Stimulated activated CD8-positive, alpha-beta memory T cell treated with anti-CD3 and anti-CD28 coated beads, Interleukin-2, amount 100 ng/mL, for 1 hour (primary cell): Measurements from ENCODE around the gene CDC42.

Source experiments
- DNase-seq, 2 donors: peaks; one replicate each; pipeline ENCODE4 v3.0.0-alpha.2; 2020; ENCODE audit warnings: low read depth in 2 of 2

The CDC42 gene

DNA sequence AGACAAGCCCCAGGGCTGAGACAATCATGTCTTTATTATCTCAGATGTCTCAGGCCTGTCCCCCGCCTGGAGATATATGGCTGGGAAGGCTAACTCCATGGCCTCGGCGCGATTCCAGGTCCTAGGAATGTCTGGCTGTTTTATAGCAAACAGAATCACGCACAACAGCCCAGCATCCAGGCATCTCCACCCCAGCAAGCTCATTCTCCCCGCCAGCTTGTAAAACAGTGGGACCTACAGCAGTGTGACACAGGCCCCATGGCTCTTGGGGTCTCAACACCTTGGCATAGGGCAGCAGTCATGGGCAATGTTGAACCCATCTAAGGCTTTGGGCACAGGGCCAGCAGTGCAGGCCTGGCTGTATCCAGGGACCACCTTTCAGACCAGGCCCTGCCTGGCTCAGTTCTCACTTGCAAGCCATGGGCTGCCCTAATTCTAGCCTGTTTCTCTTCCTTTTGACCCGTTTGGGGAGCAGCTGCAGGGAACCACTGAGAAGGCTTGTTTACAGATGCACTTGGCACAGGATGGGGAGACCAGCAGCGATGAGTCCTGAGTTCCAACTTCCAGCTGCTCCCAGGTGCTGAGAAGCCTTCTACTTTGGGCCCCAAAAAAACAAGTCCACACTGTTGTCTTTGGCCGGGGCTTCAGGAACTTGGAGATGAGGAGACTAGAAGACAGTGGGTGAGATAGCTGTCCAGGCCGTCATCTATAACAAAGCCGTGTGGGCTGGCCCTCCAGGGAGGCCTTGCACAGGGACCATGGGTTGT is 56.0 kb downstream of the CDC42 start:
- DNase-seq = no peak

DNA sequence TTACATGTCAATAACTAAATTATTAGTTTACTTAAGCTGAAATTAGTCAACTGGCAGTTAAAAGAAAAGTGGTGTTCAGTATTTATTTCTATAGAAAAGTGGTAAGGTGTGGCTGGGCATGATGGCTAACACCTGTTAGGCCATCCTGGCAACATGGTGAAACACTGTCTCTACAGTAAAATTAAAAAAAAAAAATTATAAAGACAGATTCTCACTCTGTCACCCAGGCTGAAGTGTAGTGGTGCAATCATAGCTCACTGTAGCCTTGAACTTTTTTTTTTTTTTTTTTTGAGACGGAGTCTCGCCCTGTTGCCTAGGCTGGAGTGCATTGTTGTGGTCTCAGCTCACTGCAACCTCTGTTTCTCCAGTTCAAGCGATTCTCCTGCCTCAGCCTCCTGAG is 57.5 kb downstream of the CDC42 start:
- no peak for DNase-seq

DNA sequence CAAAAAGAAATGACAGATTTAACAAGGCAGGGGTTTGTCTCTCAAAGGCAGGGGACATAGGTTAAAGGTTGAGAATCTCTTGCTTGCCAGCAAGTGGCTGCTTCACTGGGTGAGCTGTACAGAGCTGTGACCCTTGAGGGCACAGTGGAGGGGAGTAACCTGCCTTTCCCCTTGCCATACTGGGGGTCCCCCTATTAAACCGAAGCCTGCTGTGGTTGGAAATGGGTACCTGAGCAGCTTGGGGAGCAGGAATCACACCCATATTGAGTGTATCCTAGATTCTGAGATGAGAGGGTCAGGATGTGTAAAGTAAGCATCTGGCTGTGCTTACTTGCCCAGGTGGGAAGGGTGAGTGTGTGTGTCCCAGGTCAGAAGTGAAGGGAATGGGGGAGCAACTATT is 58.6 kb downstream of the CDC42 start:
- no peak for DNase-seq

DNA sequence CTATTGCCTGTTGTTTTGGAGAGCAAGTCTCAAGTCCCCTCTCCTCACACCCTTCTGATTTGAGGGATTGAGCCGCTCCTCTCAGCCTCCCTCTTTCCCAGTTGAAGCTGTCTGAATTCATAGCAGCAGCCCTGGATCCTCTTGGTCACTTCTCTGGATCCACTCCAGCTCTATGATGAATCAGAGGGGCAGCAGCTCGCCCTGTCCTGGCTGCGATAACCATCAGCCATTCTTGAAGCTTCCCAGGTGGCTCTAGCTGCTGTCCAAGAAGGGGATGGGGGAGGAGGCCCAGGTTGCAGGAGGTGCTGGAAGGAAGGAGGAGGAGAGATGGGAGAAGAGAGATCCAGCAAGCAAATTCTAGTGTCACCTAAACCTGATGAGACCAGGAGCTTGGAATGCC is 59.1 kb downstream of the CDC42 start:
- no peak for DNase-seq

DNA sequence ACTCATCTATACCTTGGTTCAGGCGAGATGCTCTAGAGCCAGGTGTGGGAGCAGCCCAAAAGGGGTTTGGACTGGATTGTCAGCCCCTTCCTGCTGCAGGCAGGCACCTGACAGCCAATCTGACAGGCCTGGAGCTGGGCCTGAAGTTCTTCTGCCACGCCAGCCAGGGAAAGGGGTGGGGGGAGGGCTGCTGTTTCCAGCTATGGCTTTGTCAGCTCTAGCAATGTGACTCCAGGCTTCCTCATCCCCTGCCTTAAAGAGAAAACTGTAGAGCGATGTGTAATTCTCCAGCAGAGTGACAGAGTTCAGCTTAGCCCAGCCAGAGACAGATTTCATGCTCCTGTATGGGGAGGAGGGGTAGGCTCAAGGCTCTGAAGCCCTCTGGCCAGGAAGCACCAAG is 60.0 kb downstream of the CDC42 start:
- DNase-seq = no peak

DNA sequence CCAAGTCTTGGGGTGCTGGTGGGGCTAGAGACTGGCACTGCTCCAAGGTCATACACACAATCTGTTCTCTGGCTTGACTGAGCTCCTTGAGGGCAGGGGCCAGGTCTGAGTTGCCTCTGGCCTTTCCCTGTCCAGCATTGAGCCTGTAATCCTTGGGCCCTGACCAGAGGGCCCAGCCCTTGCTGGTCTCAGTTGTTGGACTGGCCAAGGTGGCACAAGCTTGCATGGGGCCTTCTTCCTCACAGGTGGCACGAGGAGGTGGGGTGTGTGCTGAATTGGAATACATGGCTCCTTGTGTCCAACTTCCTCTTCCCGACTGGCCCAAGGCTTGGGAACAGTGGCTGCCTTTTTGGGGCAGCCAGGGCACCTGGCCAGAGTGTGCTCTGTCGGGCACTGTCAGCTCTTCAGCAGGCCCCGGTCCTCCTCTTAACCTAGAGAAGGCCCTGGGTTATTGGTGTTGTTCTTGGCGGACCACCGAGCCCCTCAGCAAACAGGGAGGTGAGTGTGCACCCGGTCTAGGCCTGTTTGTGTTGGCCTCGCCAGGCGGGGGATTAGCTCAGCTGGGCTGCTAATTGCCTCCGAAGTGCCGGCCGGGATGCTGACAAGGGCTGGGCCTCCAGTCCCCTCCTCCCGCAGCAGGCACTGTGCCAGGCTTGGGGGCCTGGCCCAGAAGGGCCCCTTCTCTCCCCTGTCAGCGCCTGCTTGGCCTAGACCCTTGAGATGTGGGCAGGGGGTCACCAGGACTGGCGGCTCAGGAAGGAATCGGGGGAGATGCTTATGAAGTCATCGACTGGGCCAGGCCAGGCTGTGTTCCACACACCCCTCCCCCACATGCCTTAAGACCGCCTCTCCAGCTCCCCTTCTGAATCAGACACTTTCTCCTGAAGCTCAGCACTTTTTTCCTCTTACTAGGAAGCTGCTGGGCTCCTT is 61.8 kb downstream of the CDC42 start:
- no peak for DNase-seq

DNA sequence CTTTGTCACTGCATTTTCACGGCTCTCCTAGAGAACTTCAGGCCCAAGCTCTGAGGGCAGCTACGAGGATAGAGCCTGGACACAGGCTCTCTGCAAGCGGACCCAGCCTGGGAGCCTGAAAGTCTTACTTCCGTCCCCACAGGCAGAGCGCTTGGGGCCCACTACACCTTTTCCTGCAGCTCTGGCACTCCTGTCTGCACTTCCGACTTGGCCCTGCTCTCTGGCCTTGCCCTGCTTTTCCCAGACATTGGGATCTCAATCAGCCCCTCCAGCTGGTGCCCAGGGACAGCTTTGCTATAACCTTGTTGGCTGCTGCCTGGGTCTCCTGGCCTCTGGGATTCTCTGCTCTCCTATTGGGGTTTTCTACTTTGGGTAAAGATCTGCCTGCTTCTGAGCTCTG is 62.8 kb downstream of the CDC42 start:
- no peak for DNase-seq

DNA sequence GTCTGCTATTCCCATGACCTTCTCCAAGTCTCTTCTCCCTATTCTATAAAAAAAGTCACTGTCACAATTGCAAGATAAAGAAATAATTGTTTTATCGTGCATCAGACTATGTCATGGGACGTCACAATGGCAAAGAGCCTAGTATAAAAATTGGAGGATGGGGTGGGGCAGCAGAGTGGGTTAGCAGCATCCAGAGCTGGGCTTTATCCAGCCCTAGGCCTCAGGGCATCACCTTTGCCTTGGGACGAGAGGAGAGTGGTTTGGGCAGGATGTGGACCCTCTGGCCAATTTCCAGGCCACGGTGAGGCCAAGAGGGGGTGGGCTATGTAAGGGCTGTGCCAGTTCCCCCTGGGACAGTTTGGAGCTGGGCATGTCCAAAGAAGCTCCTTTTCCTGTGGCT is 64.7 kb downstream of the CDC42 start:
- DNase-seq = no peak

DNA sequence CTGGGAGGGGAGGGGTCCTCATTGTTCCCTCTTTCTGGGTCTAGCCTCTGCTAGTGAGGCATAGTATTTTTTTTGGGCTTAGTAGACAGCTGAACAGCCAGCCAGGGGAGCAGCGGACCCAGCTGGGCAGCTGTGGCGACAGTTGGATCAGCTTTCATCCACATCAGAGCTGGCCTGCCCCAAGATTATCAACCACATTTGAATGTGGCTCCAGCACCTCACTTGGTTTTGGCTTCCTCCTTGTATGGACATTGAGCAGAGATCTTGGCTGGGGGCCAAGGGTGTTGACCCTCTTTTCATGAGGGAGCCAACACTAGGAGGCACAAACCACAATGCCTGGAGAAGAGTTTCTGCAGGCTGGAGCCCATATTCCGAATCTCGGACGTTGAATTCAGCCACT is 65.3 kb downstream of the CDC42 start:
- no peak for DNase-seq

DNA sequence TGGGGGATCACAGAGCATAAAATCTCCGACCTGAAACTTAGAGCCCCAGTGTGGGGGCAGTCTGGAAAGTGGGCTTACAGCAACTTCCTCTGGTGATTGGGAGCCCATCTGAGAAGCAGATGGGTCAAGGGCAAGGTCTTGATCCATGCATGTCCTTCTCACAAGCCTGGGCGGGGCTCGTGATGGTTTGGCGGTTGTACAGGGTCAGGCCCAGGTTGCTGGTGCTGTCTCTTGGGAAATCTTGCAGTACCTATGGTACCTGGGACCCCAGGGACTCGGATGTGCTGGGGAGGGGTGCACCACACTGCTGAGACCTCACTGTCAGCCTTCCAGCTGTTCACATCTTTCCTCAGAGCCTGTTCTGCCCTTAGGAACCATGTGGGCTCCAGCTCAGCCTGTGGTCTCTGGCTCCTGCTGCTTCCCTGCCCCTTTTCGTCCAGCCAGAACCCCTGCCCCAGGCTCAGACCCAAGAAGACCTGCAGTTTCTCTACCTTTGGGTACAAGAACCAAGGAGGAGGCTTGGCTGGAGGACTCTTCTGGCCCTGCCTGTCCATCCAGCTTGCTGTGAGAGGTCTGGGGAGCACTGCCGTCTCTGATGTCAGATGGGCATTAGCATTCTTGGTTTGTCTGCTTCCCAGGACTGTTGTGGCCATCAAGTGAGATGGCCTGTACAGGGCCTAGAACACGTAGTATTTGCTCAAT is 65.9 kb downstream of the CDC42 start:
- no peak for DNase-seq

DNA sequence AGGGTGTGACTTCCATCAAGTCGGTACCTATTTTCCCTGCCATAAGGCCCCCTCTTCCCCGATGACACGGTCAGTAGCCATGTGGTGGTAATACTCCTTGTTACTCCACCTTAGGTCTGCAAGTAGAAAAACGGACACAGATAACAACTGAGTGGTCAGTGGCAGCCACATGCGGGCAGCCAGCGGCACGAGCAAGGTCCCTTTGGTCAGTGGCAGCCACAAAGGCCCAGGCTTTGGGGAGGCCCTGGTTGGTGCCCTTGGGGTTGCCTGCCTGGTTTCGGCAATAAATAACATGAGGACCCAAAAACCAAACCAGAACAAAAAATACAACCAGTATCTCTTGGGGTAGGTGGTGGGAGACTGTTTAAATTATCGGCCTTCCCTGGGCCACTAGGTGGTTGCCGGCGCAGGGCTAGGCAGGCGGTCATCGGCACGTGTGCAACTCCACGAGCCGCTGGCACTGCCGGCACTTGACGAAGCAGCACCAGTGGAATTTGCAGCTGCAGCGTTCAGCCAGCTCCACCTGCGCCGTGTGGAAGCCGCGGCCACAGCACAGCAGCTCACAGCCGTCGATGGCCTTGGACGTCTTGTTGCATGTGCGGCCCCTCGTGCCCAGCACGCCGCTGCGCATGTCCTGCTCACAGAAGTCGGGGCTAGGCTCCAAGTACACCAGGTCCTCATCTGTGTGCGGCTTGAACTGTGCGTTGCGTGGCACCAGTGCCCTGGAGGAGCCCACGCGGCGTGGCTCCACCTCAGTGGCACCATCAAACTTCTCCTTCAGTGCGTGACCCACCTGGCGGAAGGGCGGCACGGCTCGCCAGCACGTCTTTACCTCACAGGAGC is 67.3 kb downstream of the CDC42 start:
- DNase-seq = no peak

DNA sequence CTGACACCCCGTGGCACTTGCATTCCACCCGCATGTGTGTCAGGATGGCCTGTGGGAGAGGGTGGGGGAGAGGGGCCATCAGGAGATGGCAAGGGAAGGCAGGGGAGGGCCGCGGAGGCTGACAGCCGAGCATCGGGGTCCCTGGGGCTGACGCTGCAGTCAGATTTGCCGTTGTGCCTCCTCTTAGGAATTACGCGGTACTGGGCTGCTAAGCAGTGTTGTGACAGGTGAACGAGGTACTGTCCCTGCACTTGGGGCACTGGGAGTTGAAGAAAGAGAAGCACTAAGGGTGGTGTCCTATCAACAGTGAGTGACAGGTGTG is 67.9 kb downstream of the CDC42 start:
- no peak for DNase-seq

DNA sequence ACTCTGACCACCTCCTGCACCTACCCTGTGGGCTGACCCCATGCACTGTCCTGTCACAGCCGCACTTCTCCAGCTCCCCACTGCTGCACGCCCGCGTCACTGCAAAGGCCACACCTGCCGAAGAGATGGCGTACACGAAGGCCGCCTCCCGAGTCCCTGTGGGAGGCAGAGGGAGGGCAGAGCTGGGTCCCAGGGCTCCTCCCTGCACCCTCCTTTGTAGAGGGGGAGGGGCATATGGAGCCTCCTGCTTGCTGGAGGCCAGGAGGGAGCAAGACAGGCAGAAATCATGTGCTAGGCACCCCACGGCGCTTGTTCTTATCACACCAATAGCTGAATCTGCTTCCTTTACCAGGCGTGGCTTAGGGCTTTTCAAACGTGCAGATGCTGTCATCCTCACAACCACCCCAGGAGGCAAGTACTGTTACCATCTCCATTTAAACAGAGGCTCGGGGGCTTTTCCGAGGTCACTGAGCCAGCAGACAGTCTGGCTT is 69.0 kb downstream of the CDC42 start:
- no peak for DNase-seq

DNA sequence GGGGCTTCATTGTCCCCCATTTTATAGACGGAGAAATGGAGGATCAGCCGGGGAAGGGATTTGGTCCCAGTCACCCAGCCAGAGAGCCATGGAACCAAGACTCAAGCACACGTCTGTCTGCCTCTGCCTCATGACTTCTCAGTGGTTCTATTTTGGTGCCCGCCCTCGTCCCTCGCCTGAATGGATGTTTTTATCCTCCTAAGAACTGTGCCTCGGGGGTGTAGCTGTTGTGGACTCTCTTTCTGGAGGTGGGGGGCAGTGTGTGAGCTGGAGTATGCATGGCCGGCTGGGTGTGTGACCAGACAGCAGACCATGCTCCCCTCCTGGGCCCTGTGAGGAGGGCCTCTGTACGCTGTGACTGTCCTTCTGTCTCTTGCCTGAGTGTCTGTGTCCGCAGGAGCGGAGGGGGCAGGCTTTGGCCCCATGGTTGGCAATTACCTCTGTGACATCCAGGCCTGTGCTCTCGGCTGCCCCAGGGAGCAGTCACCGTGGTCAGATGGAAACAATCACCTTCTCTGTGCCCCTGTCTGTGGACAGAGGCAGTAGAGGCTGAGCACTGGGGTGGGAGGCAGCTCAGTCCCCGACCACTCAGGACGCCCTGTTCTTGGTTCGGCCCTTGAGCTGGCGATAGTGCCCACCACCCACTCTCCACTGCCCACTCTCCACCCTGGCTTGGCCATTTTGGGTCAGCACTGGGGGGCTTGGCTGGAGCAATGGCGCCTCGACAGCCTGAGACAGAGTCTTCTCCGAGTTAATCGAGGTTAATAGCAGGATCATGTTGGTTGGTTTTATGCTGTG is 70.0 kb downstream of the CDC42 start:
- no peak for DNase-seq

DNA sequence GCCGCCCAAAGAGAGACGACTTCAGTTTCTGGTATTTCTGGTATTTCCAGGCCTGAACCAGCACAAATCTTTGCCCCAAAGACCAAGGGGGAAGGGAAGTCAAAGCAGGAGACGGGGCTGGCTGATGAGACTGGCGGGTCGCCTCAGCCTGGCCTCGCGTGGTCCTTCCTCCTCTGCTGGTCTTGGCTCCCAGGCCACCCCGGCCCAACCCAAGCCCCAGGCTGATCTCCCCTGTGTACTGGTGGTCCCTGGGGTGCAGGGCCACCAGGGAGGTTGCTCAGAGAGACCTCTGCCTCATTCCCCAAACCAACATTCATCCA is 70.5 kb downstream of the CDC42 start:
- DNase-seq = no peak

DNA sequence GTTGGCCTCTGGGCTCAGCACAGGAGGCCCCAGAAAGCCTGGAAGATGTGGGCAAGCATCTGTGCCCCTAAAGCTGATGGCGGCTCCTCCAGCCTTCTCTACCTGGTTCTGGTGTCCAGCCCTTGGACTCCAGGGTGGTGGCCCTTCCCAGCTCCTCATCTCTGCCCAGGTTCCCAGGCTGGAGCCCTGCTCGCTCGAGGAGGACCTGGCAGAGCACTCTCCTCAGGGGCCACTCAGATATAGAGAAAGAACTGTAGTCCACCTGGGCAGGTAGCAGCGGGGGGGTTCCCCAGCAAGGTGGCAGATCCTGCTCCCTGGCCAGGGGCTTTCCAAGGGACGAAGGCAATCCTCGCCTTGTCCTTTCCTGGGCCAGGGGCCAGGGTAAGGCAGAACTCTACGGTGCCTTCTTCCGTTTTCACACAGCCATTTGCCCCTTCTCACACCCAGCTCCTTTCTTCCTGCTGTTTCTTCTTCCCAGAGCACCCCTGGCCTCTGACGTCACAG is 71.4 kb downstream of the CDC42 start:
- no peak for DNase-seq

DNA sequence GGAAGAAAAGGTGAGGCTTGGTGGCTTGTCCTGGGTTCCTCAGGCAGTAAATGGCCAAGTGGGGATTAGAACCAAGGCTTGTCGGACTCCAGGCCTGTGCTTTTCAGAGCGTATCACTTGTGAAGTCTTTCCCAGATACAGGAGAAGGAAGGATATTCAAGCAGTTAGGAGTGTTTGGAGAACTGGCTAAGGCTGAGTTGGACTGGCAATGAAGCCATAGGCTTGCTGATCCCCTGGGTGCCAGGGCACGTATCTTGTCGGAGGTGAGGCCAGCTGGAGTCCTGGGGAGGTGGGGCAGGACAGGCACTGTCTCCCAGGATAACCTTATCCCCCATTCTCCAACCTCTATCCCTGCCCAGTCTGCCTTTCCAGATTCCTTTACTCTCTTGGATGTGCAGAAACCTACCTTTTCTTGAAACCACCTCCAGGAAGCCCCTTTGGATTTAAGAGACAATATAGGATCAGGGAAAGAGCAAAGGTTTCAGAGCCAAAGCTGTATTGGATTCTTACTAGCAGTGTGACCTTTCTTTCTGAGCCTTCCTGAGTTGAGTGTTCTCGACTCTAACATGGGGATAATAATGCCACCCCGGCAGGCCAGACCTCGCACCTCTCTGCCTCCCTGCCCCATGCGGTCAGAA is 72.2 kb downstream of the CDC42 start:
- DNase-seq = no peak

DNA sequence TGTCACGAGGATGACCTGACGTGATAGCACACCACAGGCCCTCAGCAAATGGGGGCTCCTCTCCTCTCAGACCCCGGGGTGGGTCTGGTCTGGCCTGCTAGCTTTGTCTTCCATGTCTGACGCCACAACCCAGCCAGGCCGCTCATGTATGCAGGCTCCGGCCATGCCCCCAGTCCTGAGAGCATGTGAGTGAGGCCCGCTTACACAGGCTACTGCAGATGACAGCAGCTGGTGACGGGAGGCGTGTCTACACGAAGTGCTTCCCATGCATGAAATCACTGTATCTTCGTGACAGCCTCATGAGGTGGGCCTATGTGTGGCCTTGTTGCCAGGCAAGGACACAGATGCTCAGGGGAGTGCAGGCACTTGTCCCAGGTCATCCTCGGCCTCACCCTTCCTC is 74.0 kb downstream of the CDC42 start:
- DNase-seq = no peak

DNA sequence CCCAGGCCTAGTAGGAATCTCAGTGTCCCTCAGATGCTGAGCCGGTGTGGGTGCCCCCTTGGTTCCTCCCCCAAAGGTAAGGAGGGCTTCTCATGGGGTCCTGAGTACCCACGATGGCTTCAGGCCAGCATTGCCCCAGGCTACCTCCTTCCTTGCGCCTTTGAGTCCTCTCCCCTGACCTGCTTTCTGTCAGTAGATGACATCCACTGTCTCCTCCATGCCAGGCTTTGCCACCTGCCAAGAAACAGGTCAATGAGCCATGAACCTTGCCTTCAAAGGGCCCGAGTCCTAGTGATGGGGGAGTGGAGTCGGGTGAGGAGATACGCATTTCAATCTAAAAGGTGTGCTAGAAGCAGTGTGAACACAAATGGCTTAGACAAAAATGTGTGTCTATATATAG is 74.7 kb downstream of the CDC42 start:
- DNase-seq = no peak

DNA sequence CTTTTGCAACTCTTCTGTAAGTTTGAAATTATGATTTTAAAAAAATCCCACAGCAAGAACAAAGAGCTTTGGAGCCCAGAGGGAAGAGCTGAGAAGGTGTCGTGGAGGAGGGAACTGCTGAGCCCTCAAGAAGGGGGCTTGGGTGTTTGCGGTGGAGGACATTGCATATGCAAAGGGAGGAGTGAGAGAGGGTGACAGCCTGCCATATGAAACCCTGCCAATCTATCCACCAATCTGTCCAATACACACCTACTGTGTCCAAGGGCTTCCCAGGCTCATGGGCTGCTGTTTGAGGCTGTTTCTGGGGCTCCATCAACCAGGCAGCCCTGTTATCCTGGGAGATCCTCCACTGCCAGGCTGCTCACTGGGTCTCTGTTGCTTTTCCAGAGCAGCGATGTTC is 75.2 kb downstream of the CDC42 start:
- no peak for DNase-seq
